A549 (cell line): ENCODE results near the gene SLC22A23. TPM values are rescaled to one million over a fixed set of nuclear protein-coding genes. Genes with fewer than 3 reads are reported as not detected.

Source experiments
- ATAC-seq, 2 experiments: fragments of 200-7000 bp in 1 of 2; fragments of >200 bp in 1 of 2; cut with Nextera tagmentation in 1 of 2; cut with Tn5 transposase in 1 of 2; 3 replicates each; pipeline versions ENCODE4 v1.8.0 to v1.9.1; 2018 to 2020; ENCODE audit warnings: mild to moderate bottlenecking in 1 of 2, moderate library complexity in 1 of 2
- CTCF ChIA-PET: fragments of 300-600 bp; sonication (Branson Sonifier 250); formaldehyde crosslinking; extraction: SDS; loops from one replicate; lab custom pipeline; 2021; ENCODE audit warnings: antibody characterized with exemption, inconsistent platforms; lab: Yijun Ruan, JAX
- POLR2A ChIA-PET: fragments of 350-600 bp; formaldehyde crosslinking; extraction: SDS; loops from one replicate; lab custom pipeline; 2021; ENCODE audit warnings: antibody characterized with exemption, inconsistent platforms; lab: Yijun Ruan, JAX
- DNase-seq, 2 experiments: peaks; one replicate each; pipeline versions ENCODE4 v3.0.0 to v3.0.0-alpha.2; 2011 to 2016; ENCODE audit warnings: low read depth in 1 of 2, low spot score in 1 of 2
- FAIRE-seq: peaks from 2 replicates; lab custom pipeline; 2011; peaks lifted over from hg19 to GRCh38; lab: Jason Lieb, UNC
- H3K27ac ChIP-seq, 2 experiments: fragments of >200 bp; sonication (Bioruptor Twin); formaldehyde crosslinking; 3 replicates each; pipeline ENCODE4 v1.5.1; 2016 to 2017
- H3K4me1 ChIP-seq: fragments of >200 bp; sonication (Bioruptor Twin); formaldehyde crosslinking; 3 replicates; pipeline ENCODE4 v1.6.1; 2016
- H3K4me2 ChIP-seq: fragments of >200 bp; sonication (Bioruptor Twin); formaldehyde crosslinking; 3 replicates; pipeline ENCODE4 v1.6.1; 2016
- H3K4me3 ChIP-seq: fragments of >200 bp; sonication (Bioruptor Twin); formaldehyde crosslinking; 3 replicates; pipeline ENCODE4 v1.5.1; 2016
- H3K9me3 ChIP-seq: fragments of >200 bp; sonication (Bioruptor Twin); formaldehyde crosslinking; 3 replicates; pipeline ENCODE4 v1.6.1; 2016
- ATOH8 ChIP-seq: fragments of 250-450 bp; sonication (Bioruptor Pico); IDR thresholded peaks from 2 replicates; pipeline ENCODE4 v1.5.0; 2020; ENCODE audit warnings: low read depth, mild to moderate bottlenecking, moderate library complexity
- BCL3 ChIP-seq: fragments of >200 bp; sonication (Bioruptor Twin); formaldehyde crosslinking; IDR thresholded peaks from 3 replicates; pipeline ENCODE4 v1.6.1; 2016
- BHLHE40 ChIP-seq: IDR thresholded peaks from 2 replicates; pipeline ENCODE4 v1.6.1; 2012; ENCODE audit warnings: low read depth, low read length, inconsistent platforms
- CBX2 ChIP-seq: fragments of 200-600 bp; sonication (generic); IDR thresholded peaks from 2 replicates; pipeline ENCODE4 v1.6.1; 2016; ENCODE audit warnings: low read depth, mild to moderate bottlenecking, borderline replicate concordance
- CEBPB ChIP-seq, 2 experiments: fragments of >200 bp in 1 of 2; sonication (Bioruptor Twin) in 1 of 2; formaldehyde crosslinking in 1 of 2; IDR thresholded peaks; 2 replicates each; pipeline ENCODE4 v1.6.1; 2012 to 2016
- CHD2 ChIP-seq: fragments of 150-350 bp; IDR thresholded peaks from 2 replicates; pipeline ENCODE4 v1.6.1; 2014; ENCODE audit warnings: low read length; ENCODE audit not compliant: partially characterized antibody
- CHD4 ChIP-seq: fragments of 200-600 bp; sonication (generic); IDR thresholded peaks from 2 replicates; pipeline ENCODE4 v1.6.1; 2016; ENCODE audit warnings: antibody characterized with exemption, mild to moderate bottlenecking, borderline replicate concordance
- EHF ChIP-seq: fragments of 250-450 bp; sonication (Bioruptor Pico); IDR thresholded peaks from 2 replicates; pipeline ENCODE4 v1.5.0; 2020; ENCODE audit warnings: mild to moderate bottlenecking
- EHMT2 ChIP-seq: fragments of 200-600 bp; sonication (generic); IDR thresholded peaks from 2 replicates; pipeline ENCODE4 v1.6.1; 2016; ENCODE audit warnings: antibody characterized with exemption, low read depth, mild to moderate bottlenecking, moderate library complexity
- ELK1 ChIP-seq: fragments of 150-350 bp; IDR thresholded peaks from 2 replicates; pipeline ENCODE4 v1.6.1; 2014; ENCODE audit warnings: low read depth, mild to moderate bottlenecking, low read length
- EP300 ChIP-seq, 2 experiments: fragments of >200 bp; sonication (Bioruptor Twin); formaldehyde crosslinking; IDR thresholded peaks; 2 replicates in 1 of 2; 3 replicates in 1 of 2; pipeline ENCODE4 v1.6.1; 2016 to 2017
- FOSL2 ChIP-seq, 2 experiments: fragments of 450-650 bp in 1 of 2; fragments of >200 bp in 1 of 2; sonication (Bioruptor Twin) in 1 of 2; formaldehyde crosslinking; IDR thresholded peaks; 2 replicates each; pipeline versions ENCODE4 v1.5.0 to v1.6.1; 2016 to 2020; ENCODE audit warnings: mild to moderate bottlenecking in 1 of 2, moderate library complexity in 1 of 2
- HEYL ChIP-seq: fragments of 250-450 bp; sonication (Bioruptor Pico); IDR thresholded peaks from 2 replicates; pipeline ENCODE4 v1.8.0; 2021; ENCODE audit warnings: mild to moderate bottlenecking, moderate library complexity
- HOXB5 ChIP-seq: fragments of 250-450 bp; sonication (Bioruptor Pico); IDR thresholded peaks from 2 replicates; pipeline ENCODE4 v1.5.0; 2020; ENCODE audit warnings: mild to moderate bottlenecking, moderate library complexity
- JUNB ChIP-seq: fragments of >200 bp; sonication (Bioruptor Twin); formaldehyde crosslinking; IDR thresholded peaks from 2 replicates; pipeline ENCODE4 v1.6.1; 2016
- KDM1A ChIP-seq: fragments of 200-600 bp; sonication (generic); IDR thresholded peaks from 2 replicates; pipeline ENCODE4 v1.6.1; 2016; ENCODE audit warnings: low read depth, mild to moderate bottlenecking
- KDM5A ChIP-seq: fragments of 200-600 bp; sonication (generic); IDR thresholded peaks from 2 replicates; pipeline ENCODE4 v1.6.1; 2016; ENCODE audit warnings: antibody characterized with exemption, mild to moderate bottlenecking
- NFE2L2 ChIP-seq: fragments of 150-350 bp; conservative IDR thresholded peaks from 2 replicates; pipeline ENCODE4 v1.6.1; 2014; ENCODE audit warnings: low read length
- POLR2A ChIP-seq: IDR thresholded peaks from 2 replicates; pipeline ENCODE4 v1.6.1; 2012; ENCODE audit warnings: mild to moderate bottlenecking, low read length
- POLR2AphosphoS2 ChIP-seq: conservative IDR thresholded peaks from 2 replicates; pipeline ENCODE4 v1.6.1; 2012; ENCODE audit warnings: low read length, improper control_type of control experiment, inconsistent platforms
- RAD21 ChIP-seq, 2 experiments: fragments of >200 bp in 1 of 2; sonication (Bioruptor Twin) in 1 of 2; formaldehyde crosslinking in 1 of 2; IDR thresholded peaks in 1 of 2; conservative IDR thresholded peaks in 1 of 2; 2 replicates in 1 of 2; 3 replicates in 1 of 2; pipeline ENCODE4 v1.6.1; 2012 to 2018; ENCODE audit warnings: inconsistent platforms in 1 of 2
- SMC3 ChIP-seq: fragments of >200 bp; sonication (Bioruptor Twin); formaldehyde crosslinking; IDR thresholded peaks from 3 replicates; pipeline ENCODE4 v1.6.1; 2018; ENCODE audit warnings: inconsistent platforms
- SREBF2 ChIP-seq: fragments of 450-650 bp; IDR thresholded peaks from 2 replicates; pipeline ENCODE4 v1.6.1; 2014; ENCODE audit warnings: mild to moderate bottlenecking, moderate library complexity
- TFCP2L1 ChIP-seq: fragments of 250-450 bp; sonication (Bioruptor Pico); IDR thresholded peaks from 2 replicates; pipeline ENCODE4 v1.5.0; 2021; ENCODE audit warnings: mild to moderate bottlenecking
- ZNF302 ChIP-seq: fragments of 250-450 bp; sonication (Bioruptor Pico); IDR thresholded peaks from 2 replicates; pipeline ENCODE4 v1.9.0; 2021; ENCODE audit warnings: inconsistent platforms, mild to moderate bottlenecking, moderate library complexity
- WGBS: methylation state at CpG from one replicate; pipeline ENCODE4 v1.1.6; 2017; ENCODE audit errors: missing lambda C conversion rate; 5-methylcytosine and 5-hydroxymethylcytosine counted together
- polyA plus RNA-seq, 4 experiments: library from polyadenylated mRNA; depleted of rRNA in 3 of 4; stranded (reverse); fragments of >200 nt; fragmentation: RNase III in 1 of 4; extraction: RNeasy Plus Mini Kit Qiagen cat#74134 plus additional on column Dnase treatment in 1 of 4; gene quantifications; 2 replicates in 3 of 4; 3 replicates in 1 of 4; pipeline ENCODE4 v1.2.3, GENCODE V29; 2011 to 2017
- TF ChIP-seq, protein P1 (sequence below): IDR thresholded peaks from 2 replicates; pipeline ENCODE4 v1.6.1; 2012
- TF ChIP-seq, protein P2 (sequence below): fragments of >200 bp; sonication (Bioruptor Twin); formaldehyde crosslinking; IDR thresholded peaks from 3 replicates; pipeline ENCODE4 v1.5.1; 2016

The SLC22A23 gene
- polyA plus RNA-seq, 2 of the 4 experiments (the other 2 are of a cell fraction): 4.4 to 6.2 TPM

GRCh38 chr6:3450888-3451287 is 6.0 kb downstream of the SLC22A23 start:
- TF ChIP-seq ATOH8 (CRISPR knock-in tag): no peak
- TF ChIP-seq RAD21 (conservative IDR thresholded peaks at IDR 0.05 in 1 of 2, IDR thresholded peaks at IDR 0.05 in 1 of 2): no peak
- TF ChIP-seq CHD4: no peak
- TF ChIP-seq CBX2: no peak
- TF ChIP-seq BHLHE40: no peak
- no peak for TF ChIP-seq KDM5A
- no peak for TF ChIP-seq SMC3
- no peak for TF ChIP-seq ELK1
- no peak for TF ChIP-seq EP300 (IDR thresholded peaks at IDR 0.05)
- no peak for TF ChIP-seq KDM1A
- no peaks in the 10 kb centered on the region for H3K9me3 ChIP-seq
- ATAC-seq (no peak), DNase-seq (no peak), FAIRE-seq (no peak)
- 97% methylated on average over 5 of the region's 5 CpGs for WGBS
- POLR2A ChIA-PET: no interaction called here
- no peak overlapping the region for H3K4me3 ChIP-seq
- peaks cover 17% of the 10 kb centered on the region; the same call in 2 of the 3 replicates for H3K4me1 ChIP-seq
- no peak overlapping the region for H3K4me2 ChIP-seq
- H3K27ac ChIP-seq: no peak overlapping the region
- CTCF ChIA-PET: interaction anchor here (0.9 to 1.0 kb wide), 2 partner anchors 40 to 171 kb away, joined by 3 read pairs; no protein-coding TSS in a partner anchor

GRCh38 chr6:3449750-3450305 is 7.0 kb downstream of the SLC22A23 start:
- H3K4me2 ChIP-seq: no peak overlapping the region
- TF ChIP-seq ATOH8 (CRISPR knock-in tag): no peak
- no peak for TF ChIP-seq EHF (CRISPR knock-in tag)
- no peak for TF ChIP-seq KDM1A
- TF ChIP-seq, protein P1, sequence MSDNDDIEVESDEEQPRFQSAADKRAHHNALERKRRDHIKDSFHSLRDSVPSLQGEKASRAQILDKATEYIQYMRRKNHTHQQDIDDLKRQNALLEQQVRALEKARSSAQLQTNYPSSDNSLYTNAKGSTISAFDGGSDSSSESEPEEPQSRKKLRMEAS: no peak
- TF ChIP-seq FOSL2 (IDR thresholded peaks at IDR 0.05): no peak
- no peak for TF ChIP-seq FOSL2 (CRISPR knock-in tag; IDR thresholded peaks at IDR 0.05)
- no peak for TF ChIP-seq JUNB
- TF ChIP-seq CHD2: no peak
- TF ChIP-seq EHMT2: no peak
- TF ChIP-seq POLR2AphosphoS2: no peak
- TF ChIP-seq, protein P2, sequence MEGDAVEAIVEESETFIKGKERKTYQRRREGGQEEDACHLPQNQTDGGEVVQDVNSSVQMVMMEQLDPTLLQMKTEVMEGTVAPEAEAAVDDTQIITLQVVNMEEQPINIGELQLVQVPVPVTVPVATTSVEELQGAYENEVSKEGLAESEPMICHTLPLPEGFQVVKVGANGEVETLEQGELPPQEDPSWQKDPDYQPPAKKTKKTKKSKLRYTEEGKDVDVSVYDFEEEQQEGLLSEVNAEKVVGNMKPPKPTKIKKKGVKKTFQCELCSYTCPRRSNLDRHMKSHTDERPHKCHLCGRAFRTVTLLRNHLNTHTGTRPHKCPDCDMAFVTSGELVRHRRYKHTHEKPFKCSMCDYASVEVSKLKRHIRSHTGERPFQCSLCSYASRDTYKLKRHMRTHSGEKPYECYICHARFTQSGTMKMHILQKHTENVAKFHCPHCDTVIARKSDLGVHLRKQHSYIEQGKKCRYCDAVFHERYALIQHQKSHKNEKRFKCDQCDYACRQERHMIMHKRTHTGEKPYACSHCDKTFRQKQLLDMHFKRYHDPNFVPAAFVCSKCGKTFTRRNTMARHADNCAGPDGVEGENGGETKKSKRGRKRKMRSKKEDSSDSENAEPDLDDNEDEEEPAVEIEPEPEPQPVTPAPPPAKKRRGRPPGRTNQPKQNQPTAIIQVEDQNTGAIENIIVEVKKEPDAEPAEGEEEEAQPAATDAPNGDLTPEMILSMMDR: no peak
- no peak for TF ChIP-seq KDM5A
- TF ChIP-seq ZNF302 (CRISPR knock-in tag): no peak
- no peak for TF ChIP-seq HOXB5
- TF ChIP-seq CEBPB (IDR thresholded peaks at IDR 0.05): no peak
- TF ChIP-seq TFCP2L1 (CRISPR knock-in tag): no peak
- no peak for TF ChIP-seq HEYL
- no peak for TF ChIP-seq POLR2A
- TF ChIP-seq BCL3: no peak
- TF ChIP-seq SREBF2: no peak
- no peak for TF ChIP-seq NFE2L2
- peaks cover 14% of the 10 kb centered on the region; the same call in 2 of the 3 replicates for H3K4me1 ChIP-seq
- FAIRE-seq (no peak), DNase-seq (no peak), ATAC-seq (no peak)
- no peak overlapping the region for H3K4me3 ChIP-seq
- H3K9me3 ChIP-seq: no peaks in the 10 kb centered on the region
- 88% methylated on average over 5 of the region's 5 CpGs for WGBS
- CTCF ChIA-PET: interaction anchor here (0.9 kb wide), 1 partner anchor 170 kb away, joined by 3 read pairs; no protein-coding TSS in a partner anchor
- POLR2A ChIA-PET: no interaction called here
- H3K27ac ChIP-seq: no peak overlapping the region
